GM23338 (cell line): ENCODE data around the gene PTPRN2. TPM values are rescaled to one million over a fixed set of nuclear protein-coding genes. Genes with fewer than 3 reads are reported as not detected.

Experiments used
- ATAC-seq: fragments of 200-7000 bp; cut with Tn5 transposase; 3 replicates; pipeline ENCODE4 v1.9.1; 2020
- DNase-seq: peaks from one replicate; pipeline ENCODE4 v3.0.0-alpha.2; 2015; ENCODE audit warnings: low spot score
- H2AFZ ChIP-seq: fragments of 200-600 bp; sonication (generic); 2 replicates; pipeline ENCODE4 v1.8.0; 2016; ENCODE audit warnings: antibody characterized with exemption, mild to moderate bottlenecking, moderate library complexity
- H3F3A ChIP-seq: fragments of 200-600 bp; sonication (generic); replicated peaks from 2 replicates; pipeline ENCODE4 v1.8.0; 2017; ENCODE audit warnings: antibody characterized with exemption, mixed run types, low read depth
- H3K27ac ChIP-seq: fragments of 200-600 bp; sonication (generic); 2 replicates; pipeline ENCODE4 v1.6.1; 2016; ENCODE audit warnings: low read depth
- H3K27me3 ChIP-seq: fragments of 200-600 bp; sonication (generic); 2 replicates; pipeline ENCODE4 v1.8.0; 2016; ENCODE audit warnings: mild to moderate bottlenecking, mixed run types, moderate library complexity; ENCODE audit not compliant: insufficient read depth
- H3K36me3 ChIP-seq: fragments of 200-600 bp; sonication (generic); 2 replicates; pipeline ENCODE4 v1.8.0; 2016; ENCODE audit warnings: mild to moderate bottlenecking; ENCODE audit not compliant: insufficient read depth
- H3K4me1 ChIP-seq: fragments of 200-600 bp; sonication (generic); 2 replicates; pipeline ENCODE4 v1.8.0; 2016; ENCODE audit warnings: mild to moderate bottlenecking, moderate library complexity; ENCODE audit not compliant: insufficient read depth
- H3K4me2 ChIP-seq: fragments of 200-600 bp; sonication (generic); 2 replicates; pipeline ENCODE4 v1.7.1; 2017; ENCODE audit warnings: mixed run types
- H3K4me3 ChIP-seq: fragments of 200-600 bp; sonication (generic); 2 replicates; pipeline ENCODE4 v1.6.1; 2016; ENCODE audit warnings: mixed run types
- H3K79me2 ChIP-seq: fragments of 200-600 bp; sonication (generic); replicated peaks from 2 replicates; pipeline ENCODE4 v1.8.0; 2017; ENCODE audit warnings: mild to moderate bottlenecking; ENCODE audit not compliant: insufficient read depth
- H3K9me2 ChIP-seq: fragments of 200-600 bp; sonication (generic); 2 replicates; pipeline ENCODE4 v1.8.0; 2017; ENCODE audit not compliant: insufficient read depth
- H4K20me1 ChIP-seq: fragments of 200-600 bp; sonication (generic); replicated peaks from 2 replicates; pipeline ENCODE4 v1.8.0; 2017; ENCODE audit warnings: mild to moderate bottlenecking; ENCODE audit not compliant: insufficient read depth
- H3K27ac Mint-ChIP-seq: 2 replicates; pipeline ENCODE4 v1.8.0; 2020; ENCODE audit warnings: inconsistent platforms, mild to moderate bottlenecking, moderate library complexity, mixed read lengths
- H3K27me3 Mint-ChIP-seq: 3 replicates; pipeline ENCODE4 v1.8.0; 2022; ENCODE audit warnings: low read depth, mild to moderate bottlenecking, moderate library complexity, mixed read lengths, inconsistent platforms; ENCODE audit not compliant: insufficient read depth, poor library complexity
- H3K36me3 Mint-ChIP-seq: 3 replicates; pipeline ENCODE4 v1.8.0; 2021; ENCODE audit warnings: low read depth, mild to moderate bottlenecking, inconsistent platforms, moderate library complexity, mixed read lengths
- H3K4me1 Mint-ChIP-seq: 3 replicates; pipeline ENCODE4 v1.8.0; 2020; ENCODE audit warnings: mild to moderate bottlenecking, inconsistent platforms, mixed read lengths
- H3K4me3 Mint-ChIP-seq: 3 replicates; pipeline ENCODE4 v1.8.0; 2021; ENCODE audit warnings: moderate library complexity, mild to moderate bottlenecking, inconsistent platforms, mixed read lengths
- H3K9me3 Mint-ChIP-seq: 3 replicates; pipeline ENCODE4 v1.8.0; 2020; ENCODE audit warnings: moderate library complexity, mild to moderate bottlenecking, inconsistent platforms, mixed read lengths
- CREB1 ChIP-seq: fragments of 250-450 bp; sonication (Bioruptor Pico); IDR thresholded peaks from 2 replicates; pipeline ENCODE4 v1.5.0; 2020; ENCODE audit warnings: low read depth, mild to moderate bottlenecking, moderate library complexity
- CTCF ChIP-seq, 2 experiments: fragments of 200-600 bp in 1 of 2; sonication (generic) in 1 of 2; conservative IDR thresholded peaks; 2 replicates each; pipeline versions ENCODE4 v1.5.1 to v1.6.1; 2016 to 2017; ENCODE audit warnings: antibody characterized with exemption in 2 of 2, low read depth in 2 of 2, mild to moderate bottlenecking in 2 of 2, moderate library complexity in 1 of 2
- EZH2 ChIP-seq: fragments of 200-600 bp; sonication (generic); IDR thresholded peaks from one replicate; pipeline ENCODE4 v1.8.0; 2017; ENCODE audit warnings: antibody characterized with exemption, mild to moderate bottlenecking, low read depth; ENCODE audit not compliant: unreplicated experiment
- EZH2phosphoT487 ChIP-seq: fragments of 200-600 bp; sonication (generic); IDR thresholded peaks from one replicate; pipeline ENCODE4 v1.8.1; 2018; ENCODE audit warnings: antibody characterized with exemption; ENCODE audit not compliant: unreplicated experiment
- JUNB ChIP-seq: IDR thresholded peaks from one replicate; pipeline ENCODE4 v1.6.1; 2016; ENCODE audit warnings: antibody characterized with exemption; ENCODE audit not compliant: unreplicated experiment
- REST ChIP-seq: IDR thresholded peaks from one replicate; pipeline ENCODE4 v1.6.1; 2018; ENCODE audit warnings: antibody characterized with exemption; ENCODE audit not compliant: unreplicated experiment
- ZNF462 ChIP-seq: fragments of 250-450 bp; sonication (Bioruptor Pico); IDR thresholded peaks from 2 replicates; pipeline ENCODE4 v1.5.0; 2020; ENCODE audit warnings: mild to moderate bottlenecking, moderate library complexity
- polyA plus RNA-seq: library from polyadenylated mRNA; unstranded; fragments of >200 nt; fragmentation: Nextera tagmentation; extraction: Ambion mirVana; gene quantifications from 2 replicates; pipeline ENCODE4 v1.2.1, GENCODE V29; 2016
- total RNA-seq: library from RNA; depleted of rRNA; stranded (reverse); fragments of >200 nt; shearing (Covaris generic); gene quantifications from 2 replicates; pipeline ENCODE4 v1.2.3, GENCODE V29; 2014

PTPRN2 gene
- total and polyA plus RNA-seq, 2 experiments from 2014 or later, result 0.87 to 4.0 TPM

- no peak for TF ChIP-seq JUNB
- TF ChIP-seq REST, result no peak
Measured at GRCh38 chr7:157674715-157675426, 912.8 kb downstream of the PTPRN2 start (continued).

GRCh38 chr7:157674027-157674714 is 913.5 kb downstream of the PTPRN2 start:
- Histone ChIP-seq H3K36me3 (no peaks in the 10 kb centered on the region), H3K4me3 (no peak overlapping the region), H3F3A (no peaks in the 10 kb centered on the region), H3K27me3 (peaks cover 8% of the 10 kb centered on the region; the same call in 1 of the 2 replicates), H2AFZ (no peak overlapping the region), H3K4me2 (no peak overlapping the region), H3K27ac (no peak overlapping the region), H3K79me2 (no peaks in the 10 kb centered on the region), H4K20me1 (no peaks in the 10 kb centered on the region), H3K4me1 (no peaks in the 10 kb centered on the region), H3K9me2 (no peaks in the 10 kb centered on the region)
- Mint-ChIP-seq H3K27ac (no peak overlapping the region), H3K9me3 (peaks cover 99% of the 10 kb centered on the region), H3K4me3 (no peak overlapping the region), H3K36me3 (peaks cover 52% of the 10 kb centered on the region), H3K4me1 (no peaks in the 10 kb centered on the region), H3K27me3 (peaks cover 19% of the 10 kb centered on the region)
- DNase-seq, result no peak
- ATAC-seq, result no peak
- TF ChIP-seq REST (no peak), EZH2phosphoT487 (no peak), JUNB (no peak), CTCF (conservative IDR thresholded peaks at IDR 0.05; ENCODE audit: low read depth in 2 of 2) (no peak), CREB1 (CRISPR knock-in tag) (no peak), ZNF462 (CRISPR knock-in tag) (no peak), EZH2 (no peak)
